A673 (cell line): ENCODE results near the gene FRY.

Experiments
- CTCF ChIP-seq: fragments of 300-800, 200-600 bp; sonication (generic); conservative IDR thresholded peaks from 2 replicates; pipeline ENCODE4 v1.5.1; 2017; ENCODE audit warnings: low read depth, mild to moderate bottlenecking, antibody characterized with exemption, low read length, moderate library complexity, mixed read lengths
- EZH2 ChIP-seq: fragments of 200-600 bp; sonication (generic); IDR thresholded peaks from 2 replicates; pipeline ENCODE4 v1.6.1; 2017; ENCODE audit warnings: borderline replicate concordance, low read depth, mild to moderate bottlenecking, mixed read lengths, antibody characterized with exemption, low read length; ENCODE audit not compliant: poor library complexity, severe bottlenecking

GRCh38 chr13:32311188-32311897 is 279.8 kb downstream of the FRY start:
- TF ChIP-seq CTCF (no peak), EZH2 (no peak)
